ENCODE results near the gene LILRA6.
"Not testable (repeated sequence)": the region's sequence is repeated elsewhere in the genome, so short reads cannot be mapped to it uniquely, and the experiment has no call there.

The LILRA6 gene

DNA sequence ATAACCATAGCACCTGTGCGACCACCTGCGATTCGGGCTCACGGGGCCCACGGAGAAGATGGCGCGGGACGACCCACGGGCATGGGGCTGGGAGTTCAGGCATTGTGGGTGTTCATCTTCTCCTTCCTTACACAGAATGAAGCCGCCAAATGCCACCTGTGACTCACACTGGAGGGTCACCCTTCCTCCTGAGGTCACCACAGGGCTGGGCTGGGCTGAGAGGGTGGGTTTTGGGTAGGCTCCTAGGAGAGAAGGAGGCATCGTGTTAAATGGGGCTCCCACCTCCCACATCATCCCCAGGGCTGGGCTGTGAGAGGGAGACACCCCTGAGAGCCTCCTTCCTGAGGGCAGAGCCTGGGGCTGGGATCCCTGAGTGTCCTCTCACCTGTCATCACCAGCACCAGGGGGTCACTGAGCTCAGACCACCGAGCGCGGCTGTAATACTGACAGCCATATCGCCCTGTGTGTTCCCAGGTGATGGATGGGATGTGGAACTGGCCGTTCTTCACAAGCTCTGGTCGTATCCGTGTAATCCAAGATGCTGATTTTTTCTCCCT lies 36.9 kb upstream of the LILRA6 start:
- H3K9ac ChIP-seq (ENCODE audit: low read depth in 1 of 2, low read length in 2 of 2): no peak overlapping the region
- H3K4me3 ChIP-seq (ENCODE audit: low read depth in 1 of 2, low read length in 2 of 2): no peak overlapping the region
- H3K9me3 ChIP-seq (ENCODE audit: control insufficient read depth in 1 of 2, low read length in 2 of 2): no peaks in the 10 kb centered on the region
- no peaks in the 10 kb centered on the region for H3K4me1 ChIP-seq (ENCODE audit: control insufficient read depth in 1 of 2, insufficient read depth in 2 of 2, low read length in 2 of 2)
- no peaks in the 10 kb centered on the region for H3K36me3 ChIP-seq (ENCODE audit: control insufficient read depth in 1 of 2, insufficient read depth in 2 of 2, low read length in 2 of 2)
- no peak overlapping the region for H3K27ac ChIP-seq (ENCODE audit: low read depth, low read length)
- H3K27me3 ChIP-seq (ENCODE audit: control insufficient read depth in 1 of 2, insufficient read depth in 2 of 2, low read length in 2 of 2): no peaks in the 10 kb centered on the region

DNA sequence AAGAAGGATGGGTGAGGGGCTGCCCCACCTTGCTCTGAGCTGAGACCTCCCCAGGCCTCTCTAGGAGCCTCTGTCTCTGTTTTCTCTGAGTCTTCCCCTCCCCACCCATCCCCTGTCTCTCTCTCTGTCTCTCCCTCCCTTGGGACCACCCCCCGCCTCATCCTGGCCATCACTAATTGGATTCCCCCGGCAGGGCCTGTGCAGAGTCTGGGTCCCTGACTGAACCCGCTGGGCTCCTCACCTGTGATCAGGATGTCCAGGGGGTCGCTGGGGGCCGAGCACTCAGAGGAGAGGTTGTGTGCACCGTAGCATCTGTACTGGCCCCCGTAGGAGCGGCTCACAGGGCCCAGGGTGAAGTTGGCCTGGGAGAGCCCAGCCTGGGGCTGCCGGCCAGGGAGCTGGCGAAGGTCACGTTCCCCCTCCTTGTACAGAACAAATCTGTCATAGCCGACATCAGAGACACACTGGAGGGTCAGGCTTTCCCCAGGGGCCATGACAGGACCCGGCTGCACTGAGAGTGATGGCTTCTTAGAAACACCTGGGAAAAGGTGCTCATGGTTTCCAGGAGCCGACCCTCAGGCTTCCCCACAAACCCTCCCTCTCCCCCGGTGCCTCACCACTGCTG lies 36.1 kb upstream of the LILRA6 start:
- H3K9me3 ChIP-seq (ENCODE audit: control insufficient read depth in 1 of 2, low read length in 2 of 2); H3K4me1 ChIP-seq (ENCODE audit: control insufficient read depth in 1 of 2, insufficient read depth in 2 of 2, low read length in 2 of 2); H3K27ac ChIP-seq (ENCODE audit: low read depth, low read length); H3K9ac ChIP-seq (ENCODE audit: low read depth in 1 of 2, low read length in 2 of 2); H3K36me3 ChIP-seq (ENCODE audit: control insufficient read depth in 1 of 2, insufficient read depth in 2 of 2, low read length in 2 of 2); H3K4me3 ChIP-seq (ENCODE audit: low read depth in 1 of 2, low read length in 2 of 2); H3K27me3 ChIP-seq (ENCODE audit: control insufficient read depth in 1 of 2, insufficient read depth in 2 of 2, low read length in 2 of 2): not testable (repeated sequence)

DNA sequence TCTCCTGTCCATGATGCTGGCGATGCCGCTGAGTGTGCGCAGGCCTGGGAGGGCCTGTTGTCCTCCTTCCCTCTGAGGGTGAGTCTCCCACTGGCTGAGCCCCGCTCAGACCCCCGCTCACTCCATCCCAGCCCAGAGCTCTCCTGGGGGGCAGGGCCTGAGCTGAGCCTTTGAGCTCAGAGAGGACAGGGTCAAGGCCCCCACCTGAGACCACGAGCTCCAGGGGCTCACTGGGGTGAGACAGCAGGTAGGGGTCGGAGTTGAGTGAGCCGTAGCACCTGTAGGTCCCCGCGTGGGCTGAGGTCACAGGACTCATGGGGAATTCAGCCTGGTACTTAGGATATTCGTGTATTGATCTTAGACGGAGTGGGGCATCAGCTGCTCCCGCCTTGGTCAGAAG lies 35.5 kb upstream of the LILRA6 start:
- not testable (repeated sequence) for H3K36me3 ChIP-seq (ENCODE audit: control insufficient read depth in 1 of 2, insufficient read depth in 2 of 2, low read length in 2 of 2); H3K27ac ChIP-seq (ENCODE audit: low read depth, low read length); H3K9me3 ChIP-seq (ENCODE audit: control insufficient read depth in 1 of 2, low read length in 2 of 2); H3K4me1 ChIP-seq (ENCODE audit: control insufficient read depth in 1 of 2, insufficient read depth in 2 of 2, low read length in 2 of 2); H3K9ac ChIP-seq (ENCODE audit: low read depth in 1 of 2, low read length in 2 of 2); H3K27me3 ChIP-seq (ENCODE audit: control insufficient read depth in 1 of 2, insufficient read depth in 2 of 2, low read length in 2 of 2); H3K4me3 ChIP-seq (ENCODE audit: low read depth in 1 of 2, low read length in 2 of 2)

DNA sequence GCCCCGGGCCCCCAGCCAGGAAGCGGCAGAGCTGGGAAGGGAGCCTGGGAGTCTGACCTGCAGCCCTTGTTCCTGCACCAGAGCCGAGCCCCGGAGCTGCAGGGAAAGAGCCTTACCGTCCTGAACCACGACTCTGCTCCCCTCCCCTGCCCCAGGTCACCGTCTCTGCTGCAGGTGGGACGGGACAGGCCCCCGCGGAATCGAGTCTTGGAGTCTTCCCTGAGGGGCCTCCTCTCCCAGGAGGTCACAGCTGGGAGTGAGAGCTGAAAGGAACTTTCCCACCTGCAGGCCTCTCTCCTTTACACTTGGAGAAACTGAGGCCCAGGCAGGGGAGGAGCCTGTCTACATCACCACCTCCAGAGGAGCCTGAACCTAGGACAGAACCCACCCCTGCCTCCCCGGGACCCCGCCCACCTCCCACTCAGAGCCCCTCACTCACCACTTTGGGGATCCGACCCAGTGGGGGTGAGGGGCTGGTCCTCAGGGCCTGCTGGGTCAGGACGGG lies 34.6 kb upstream of the LILRA6 start:
- H3K9me3 ChIP-seq (ENCODE audit: control insufficient read depth in 1 of 2, low read length in 2 of 2); H3K36me3 ChIP-seq (ENCODE audit: control insufficient read depth in 1 of 2, insufficient read depth in 2 of 2, low read length in 2 of 2); H3K27ac ChIP-seq (ENCODE audit: low read depth, low read length); H3K27me3 ChIP-seq (ENCODE audit: control insufficient read depth in 1 of 2, insufficient read depth in 2 of 2, low read length in 2 of 2); H3K4me3 ChIP-seq (ENCODE audit: low read depth in 1 of 2, low read length in 2 of 2); H3K4me1 ChIP-seq (ENCODE audit: control insufficient read depth in 1 of 2, insufficient read depth in 2 of 2, low read length in 2 of 2); H3K9ac ChIP-seq (ENCODE audit: low read depth in 1 of 2, low read length in 2 of 2): not testable (repeated sequence)

DNA sequence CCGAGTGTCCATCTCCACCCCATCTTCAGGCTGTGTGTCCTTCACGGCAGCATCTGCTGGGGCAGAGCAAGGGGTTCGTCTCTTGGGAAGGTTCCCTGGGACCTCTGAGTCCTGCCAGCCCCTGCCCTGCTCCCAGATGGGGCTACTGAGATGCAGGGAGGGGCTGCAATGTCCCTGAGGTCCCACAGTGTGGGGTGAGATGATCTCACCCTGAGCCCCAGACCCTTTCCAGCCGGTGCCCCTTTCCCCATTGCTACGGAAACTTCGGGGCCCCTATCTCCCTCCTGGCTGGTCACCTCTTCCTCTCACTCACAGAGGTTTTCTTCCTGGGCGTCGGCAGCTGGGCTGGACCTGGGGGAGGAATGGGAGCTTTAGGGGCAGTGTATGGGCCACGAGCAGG lies 33.4 kb upstream of the LILRA6 start:
- Histone ChIP-seq H3K27me3 (ENCODE audit: control insufficient read depth in 1 of 2, insufficient read depth in 2 of 2, low read length in 2 of 2) (no peaks in the 10 kb centered on the region), H3K27ac (ENCODE audit: low read depth, low read length) (no peak overlapping the region), H3K36me3 (ENCODE audit: control insufficient read depth in 1 of 2, insufficient read depth in 2 of 2, low read length in 2 of 2) (no peaks in the 10 kb centered on the region), H3K9me3 (ENCODE audit: control insufficient read depth in 1 of 2, low read length in 2 of 2) (no peaks in the 10 kb centered on the region), H3K4me3 (ENCODE audit: low read depth in 1 of 2, low read length in 2 of 2) (no peak overlapping the region), H3K4me1 (ENCODE audit: control insufficient read depth in 1 of 2, insufficient read depth in 2 of 2, low read length in 2 of 2) (no peaks in the 10 kb centered on the region), H3K9ac (ENCODE audit: low read depth in 1 of 2, low read length in 2 of 2) (no peak overlapping the region)

DNA sequence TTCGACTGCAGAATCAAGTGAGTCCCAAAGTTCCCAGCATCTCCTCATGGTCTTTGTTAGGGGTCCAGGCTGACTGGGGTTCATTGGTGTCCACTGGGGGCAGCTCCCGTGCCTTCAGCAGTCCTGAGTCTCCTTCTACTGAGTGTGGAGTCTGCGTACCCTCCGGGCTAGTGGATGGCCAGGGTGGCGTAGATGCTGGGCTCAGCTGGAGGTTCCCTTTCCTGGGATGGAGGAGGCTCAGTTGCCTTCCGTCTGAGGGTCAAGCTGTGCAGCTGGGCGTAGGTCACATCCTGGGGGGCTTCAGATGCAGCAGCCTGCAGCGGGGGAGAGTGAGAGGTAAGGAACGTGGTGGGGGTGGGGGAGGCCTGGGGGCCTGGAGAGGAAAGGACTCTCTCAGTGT lies 31.9 kb upstream of the LILRA6 start:
- not testable (repeated sequence) for H3K9ac ChIP-seq (ENCODE audit: low read depth in 1 of 2, low read length in 2 of 2); H3K27ac ChIP-seq (ENCODE audit: low read depth, low read length); H3K4me1 ChIP-seq (ENCODE audit: control insufficient read depth in 1 of 2, insufficient read depth in 2 of 2, low read length in 2 of 2); H3K4me3 ChIP-seq (ENCODE audit: low read depth in 1 of 2, low read length in 2 of 2); H3K9me3 ChIP-seq (ENCODE audit: control insufficient read depth in 1 of 2, low read length in 2 of 2); H3K27me3 ChIP-seq (ENCODE audit: control insufficient read depth in 1 of 2, insufficient read depth in 2 of 2, low read length in 2 of 2); H3K36me3 ChIP-seq (ENCODE audit: control insufficient read depth in 1 of 2, insufficient read depth in 2 of 2, low read length in 2 of 2)

DNA sequence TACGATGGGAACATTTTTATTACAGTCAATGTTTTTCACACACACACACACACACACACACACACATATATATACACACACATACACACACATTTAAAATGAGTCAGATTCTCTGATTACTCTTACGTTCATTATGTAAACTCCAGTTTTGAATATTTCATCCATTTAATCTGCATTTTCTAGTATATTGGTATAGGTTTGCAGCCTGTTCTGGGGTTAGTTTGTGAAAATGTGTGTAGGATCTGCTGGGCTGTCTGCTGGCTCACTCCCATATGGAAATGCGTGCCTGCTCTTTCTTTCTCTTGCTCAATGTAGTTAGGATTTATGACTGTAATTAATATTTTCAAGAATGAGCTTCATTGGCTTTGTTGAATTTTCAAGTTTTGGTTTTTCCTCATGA lies 31.2 kb upstream of the LILRA6 start:
- H3K27ac ChIP-seq (ENCODE audit: low read depth, low read length): no peak overlapping the region
- H3K27me3 ChIP-seq (ENCODE audit: control insufficient read depth in 1 of 2, insufficient read depth in 2 of 2, low read length in 2 of 2): peaks cover 0 to 4% of the 10 kb centered on the region in 2 donors
- H3K9me3 ChIP-seq (ENCODE audit: control insufficient read depth in 1 of 2, low read length in 2 of 2): no peaks in the 10 kb centered on the region
- H3K36me3 ChIP-seq (ENCODE audit: control insufficient read depth in 1 of 2, insufficient read depth in 2 of 2, low read length in 2 of 2): no peaks in the 10 kb centered on the region
- no peak overlapping the region for H3K4me3 ChIP-seq (ENCODE audit: low read depth in 1 of 2, low read length in 2 of 2)
- H3K9ac ChIP-seq (ENCODE audit: low read depth in 1 of 2, low read length in 2 of 2): no peak overlapping the region
- no peaks in the 10 kb centered on the region for H3K4me1 ChIP-seq (ENCODE audit: control insufficient read depth in 1 of 2, insufficient read depth in 2 of 2, low read length in 2 of 2)

DNA sequence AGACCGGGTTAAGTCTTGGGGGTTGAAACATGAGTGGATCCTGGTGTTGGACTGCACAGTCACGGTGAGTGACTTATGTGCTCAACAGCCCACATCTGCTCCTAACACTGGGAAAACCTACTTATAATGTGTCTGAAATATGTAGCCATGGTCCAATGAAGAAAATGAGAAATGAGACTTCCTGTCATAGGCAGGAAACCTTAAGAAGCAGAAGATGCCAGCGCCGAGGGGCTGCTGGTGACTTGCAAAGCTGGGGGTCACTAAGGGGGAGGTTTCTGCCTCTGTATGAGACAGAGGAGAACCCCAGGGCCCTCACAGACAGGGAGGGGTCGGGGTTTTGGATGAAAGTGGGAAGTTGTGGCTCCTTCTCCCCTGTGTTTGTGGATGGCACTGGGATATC lies 29.6 kb upstream of the LILRA6 start:
- H3K4me1 ChIP-seq (ENCODE audit: control insufficient read depth in 1 of 2, insufficient read depth in 2 of 2, low read length in 2 of 2); H3K27ac ChIP-seq (ENCODE audit: low read depth, low read length); H3K9me3 ChIP-seq (ENCODE audit: control insufficient read depth in 1 of 2, low read length in 2 of 2); H3K36me3 ChIP-seq (ENCODE audit: control insufficient read depth in 1 of 2, insufficient read depth in 2 of 2, low read length in 2 of 2); H3K4me3 ChIP-seq (ENCODE audit: low read depth in 1 of 2, low read length in 2 of 2); H3K9ac ChIP-seq (ENCODE audit: low read depth in 1 of 2, low read length in 2 of 2); H3K27me3 ChIP-seq (ENCODE audit: control insufficient read depth in 1 of 2, insufficient read depth in 2 of 2, low read length in 2 of 2): not testable (repeated sequence)

DNA sequence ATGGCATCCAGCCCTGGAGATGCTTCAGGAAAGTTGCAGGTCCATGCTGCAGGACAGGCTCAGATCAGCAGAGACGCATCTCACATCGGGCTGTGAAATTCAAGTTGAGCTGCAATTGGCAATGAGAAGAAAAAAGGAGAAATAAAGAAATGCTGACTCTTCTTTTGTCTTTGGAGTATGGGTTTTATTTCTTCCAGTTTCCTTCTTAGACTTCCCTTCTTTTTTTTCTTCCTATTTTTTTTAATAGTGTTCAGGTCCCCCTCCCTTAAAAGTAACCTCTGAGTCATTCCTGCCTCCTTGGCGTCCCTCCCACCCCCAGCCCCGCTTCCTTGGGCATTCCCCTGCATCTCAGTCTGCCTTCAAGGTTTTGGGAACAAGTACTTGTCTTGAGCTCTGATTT lies 29.0 kb upstream of the LILRA6 start:
- H3K27me3 ChIP-seq (ENCODE audit: control insufficient read depth in 1 of 2, insufficient read depth in 2 of 2, low read length in 2 of 2); H3K27ac ChIP-seq (ENCODE audit: low read depth, low read length); H3K9me3 ChIP-seq (ENCODE audit: control insufficient read depth in 1 of 2, low read length in 2 of 2); H3K9ac ChIP-seq (ENCODE audit: low read depth in 1 of 2, low read length in 2 of 2); H3K4me1 ChIP-seq (ENCODE audit: control insufficient read depth in 1 of 2, insufficient read depth in 2 of 2, low read length in 2 of 2); H3K4me3 ChIP-seq (ENCODE audit: low read depth in 1 of 2, low read length in 2 of 2); H3K36me3 ChIP-seq (ENCODE audit: control insufficient read depth in 1 of 2, insufficient read depth in 2 of 2, low read length in 2 of 2): not testable (repeated sequence)

DNA sequence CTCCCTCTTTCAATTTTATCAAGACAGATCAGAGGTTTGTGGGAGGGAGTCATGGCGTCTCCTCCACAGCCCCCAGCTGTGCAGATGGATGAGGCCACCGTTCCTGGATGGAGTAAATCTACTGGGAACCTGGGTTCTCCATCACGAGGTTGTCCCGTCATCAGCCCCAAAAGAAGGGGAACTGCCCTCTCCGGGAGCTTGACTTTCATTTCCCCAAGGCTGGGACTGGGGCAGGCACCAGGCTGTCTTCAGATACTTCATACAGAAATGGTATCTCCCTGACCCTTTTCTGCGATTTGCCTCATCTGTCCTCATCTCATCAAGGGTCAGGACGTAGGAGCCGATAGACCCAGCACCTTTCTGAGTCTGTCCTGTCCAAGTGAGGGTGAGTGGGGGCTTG lies 28.5 kb upstream of the LILRA6 start:
- Histone ChIP-seq H3K9me3 (ENCODE audit: control insufficient read depth in 1 of 2, low read length in 2 of 2) (no peaks in the 10 kb centered on the region), H3K27me3 (ENCODE audit: control insufficient read depth in 1 of 2, insufficient read depth in 2 of 2, low read length in 2 of 2) (peaks cover 3 to 4% of the 10 kb centered on the region in 2 donors), H3K36me3 (ENCODE audit: control insufficient read depth in 1 of 2, insufficient read depth in 2 of 2, low read length in 2 of 2) (no peaks in the 10 kb centered on the region), H3K4me1 (ENCODE audit: control insufficient read depth in 1 of 2, insufficient read depth in 2 of 2, low read length in 2 of 2) (no peaks in the 10 kb centered on the region), H3K9ac (ENCODE audit: low read depth in 1 of 2, low read length in 2 of 2) (no peak overlapping the region), H3K27ac (ENCODE audit: low read depth, low read length) (no peak overlapping the region), H3K4me3 (ENCODE audit: low read depth in 1 of 2, low read length in 2 of 2) (no peak overlapping the region)

DNA sequence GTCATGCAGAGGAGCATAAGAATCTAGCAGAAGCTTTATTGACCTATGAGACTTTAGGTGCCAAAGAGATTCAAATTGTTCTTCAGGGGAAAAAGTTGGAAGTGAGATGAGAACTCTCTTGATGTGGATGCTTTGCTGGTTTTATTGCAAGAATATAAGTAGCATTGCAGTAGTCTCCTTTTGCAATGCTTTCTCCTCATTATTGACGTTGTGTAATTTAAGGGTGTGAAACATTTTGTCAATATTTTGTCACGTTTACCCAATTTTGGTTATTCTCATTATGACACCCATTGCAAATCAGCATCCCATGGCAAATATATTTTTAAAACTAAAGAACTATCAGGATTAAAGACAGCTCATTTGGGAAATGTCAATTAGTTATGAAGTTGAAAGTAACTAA lies 26.3 kb upstream of the LILRA6 start:
- H3K27ac ChIP-seq (ENCODE audit: low read depth, low read length): no peak overlapping the region
- H3K9ac ChIP-seq (ENCODE audit: low read depth in 1 of 2, low read length in 2 of 2): no peak overlapping the region
- no peaks in the 10 kb centered on the region for H3K4me1 ChIP-seq (ENCODE audit: control insufficient read depth in 1 of 2, insufficient read depth in 2 of 2, low read length in 2 of 2)
- H3K4me3 ChIP-seq (ENCODE audit: low read depth in 1 of 2, low read length in 2 of 2): no peak overlapping the region
- no peaks in the 10 kb centered on the region for H3K9me3 ChIP-seq (ENCODE audit: control insufficient read depth in 1 of 2, low read length in 2 of 2)
- no peaks in the 10 kb centered on the region for H3K36me3 ChIP-seq (ENCODE audit: control insufficient read depth in 1 of 2, insufficient read depth in 2 of 2, low read length in 2 of 2)
- peaks cover 3 to 4% of the 10 kb centered on the region in 2 donors for H3K27me3 ChIP-seq (ENCODE audit: control insufficient read depth in 1 of 2, insufficient read depth in 2 of 2, low read length in 2 of 2)

All from duodenal mucosa (tissue), 2 donors.